H9 (cell line): Measurements from ENCODE around the gene NFE2L2. TPM values are rescaled to one million over a fixed set of nuclear protein-coding genes. Genes with fewer than 3 reads are reported as not detected.

ENCODE experiments used
- DNase-seq: peaks from one replicate; pipeline ENCODE4 v3.0.0-alpha.2; 2017
- H2AFZ ChIP-seq: one replicate; pipeline ENCODE4 v1.6.1; 2013; ENCODE audit warnings: mild to moderate bottlenecking, low read length, control low read depth, moderate library complexity
- H2AK5ac ChIP-seq: 2 replicates; pipeline ENCODE4 v1.6.1; 2013; ENCODE audit warnings: low read length, control low read depth, mixed read lengths; ENCODE audit not compliant: insufficient read length
- H2BK120ac ChIP-seq: one replicate; pipeline ENCODE4 v1.6.1; 2013; ENCODE audit warnings: low read depth, mild to moderate bottlenecking, low read length, control low read depth, inconsistent platforms; ENCODE audit not compliant: poor library complexity, severe bottlenecking
- H2BK12ac ChIP-seq: 2 replicates; pipeline ENCODE4 v1.6.1; 2013; ENCODE audit warnings: low read length, control low read depth, mixed read lengths, low read depth; ENCODE audit not compliant: insufficient read length
- H2BK15ac ChIP-seq: 2 replicates; pipeline ENCODE4 v1.6.1; 2013; ENCODE audit warnings: low read depth, low read length, control low read depth
- H2BK20ac ChIP-seq: one replicate; pipeline ENCODE4 v1.6.1; 2013; ENCODE audit warnings: low read depth, mild to moderate bottlenecking, low read length, control low read depth, inconsistent platforms; ENCODE audit not compliant: poor library complexity, severe bottlenecking
- H2BK5ac ChIP-seq: 2 replicates; pipeline ENCODE4 v1.6.1; 2013; ENCODE audit warnings: low read length, control low read depth, mixed read lengths; ENCODE audit not compliant: insufficient read length
- H3K14ac ChIP-seq: 2 replicates; pipeline ENCODE4 v1.6.1; 2013; ENCODE audit warnings: low read length, control low read depth; ENCODE audit not compliant: insufficient read depth
- H3K18ac ChIP-seq: 2 replicates; pipeline ENCODE4 v1.6.1; 2013; ENCODE audit warnings: low read depth, mild to moderate bottlenecking, mixed read lengths, low read length, control low read depth; ENCODE audit not compliant: insufficient read length
- H3K23ac ChIP-seq: 2 replicates; pipeline ENCODE4 v1.6.1; 2013; ENCODE audit warnings: low read length, control low read depth, mixed read lengths, low read depth; ENCODE audit not compliant: insufficient read length
- H3K23me2 ChIP-seq: 2 replicates; pipeline ENCODE4 v1.6.1; 2013; ENCODE audit warnings: low read depth, mild to moderate bottlenecking, mixed read lengths, low read length, control low read depth; ENCODE audit not compliant: insufficient read length, poor library complexity, severe bottlenecking
- H3K27ac ChIP-seq: 2 replicates; pipeline ENCODE4 v1.5.1; 2013; ENCODE audit warnings: low read length, control low read depth, mixed read lengths, low read depth; ENCODE audit not compliant: insufficient read length
- H3K27me3 ChIP-seq: 2 replicates; pipeline ENCODE4 v1.6.1; 2013; ENCODE audit warnings: low read length, control low read depth, inconsistent platforms; ENCODE audit not compliant: insufficient read depth
- H3K4ac ChIP-seq: 2 replicates; pipeline ENCODE4 v1.6.1; 2013; ENCODE audit warnings: low read depth, mild to moderate bottlenecking, control low read depth, inconsistent platforms, low read length, moderate library complexity
- H3K4me1 ChIP-seq: 2 replicates; pipeline ENCODE4 v1.6.1; 2013; ENCODE audit warnings: low read length, control low read depth, inconsistent platforms; ENCODE audit not compliant: insufficient read depth
- H3K4me2 ChIP-seq: 2 replicates; pipeline ENCODE4 v1.6.1; 2013; ENCODE audit warnings: low read length, control low read depth, mixed read lengths; ENCODE audit not compliant: insufficient read length, insufficient read depth
- H3K56ac ChIP-seq: 2 replicates; pipeline ENCODE4 v1.6.1; 2013; ENCODE audit warnings: low read depth, mild to moderate bottlenecking, mixed read lengths, low read length, control low read depth; ENCODE audit not compliant: insufficient read length
- H3K79me1 ChIP-seq: 2 replicates; pipeline ENCODE4 v1.6.1; 2013; ENCODE audit warnings: low read depth, mild to moderate bottlenecking, moderate library complexity, low read length, control low read depth, inconsistent platforms; ENCODE audit not compliant: insufficient read depth, poor library complexity, severe bottlenecking
- H3K79me2 ChIP-seq: 2 replicates; pipeline ENCODE4 v1.6.1; 2013; ENCODE audit warnings: low read length, control low read depth, inconsistent platforms; ENCODE audit not compliant: insufficient read depth
- H3K9ac ChIP-seq: 2 replicates; pipeline ENCODE4 v1.6.1; 2013; ENCODE audit warnings: low read length, control low read depth, mixed read lengths; ENCODE audit not compliant: insufficient read length; ENCODE audit errors: extremely low read depth
- H3K9me3 ChIP-seq: one replicate; pipeline ENCODE4 v1.6.1; 2013; ENCODE audit warnings: low read depth, low read length, inconsistent platforms; ENCODE audit not compliant: control insufficient read depth
- H3T11ph ChIP-seq: one replicate; pipeline ENCODE4 v1.6.1; 2013; ENCODE audit warnings: mild to moderate bottlenecking, low read length, control low read depth, inconsistent platforms
- H4K20me1 ChIP-seq: one replicate; pipeline ENCODE4 v1.6.1; 2013; ENCODE audit not compliant: control insufficient read depth, insufficient read length, insufficient read depth
- H4K5ac ChIP-seq: 2 replicates; pipeline ENCODE4 v1.6.1; 2013; ENCODE audit warnings: low read depth, mild to moderate bottlenecking, mixed read lengths, low read length, control low read depth; ENCODE audit not compliant: insufficient read length
- H4K8ac ChIP-seq: replicated peaks from 2 replicates; pipeline ENCODE4 v1.6.1; 2013; ENCODE audit warnings: low read length, control low read depth, mixed read lengths, low read depth; ENCODE audit not compliant: insufficient read length
- H4K91ac ChIP-seq: 2 replicates; pipeline ENCODE4 v1.6.1; 2013; ENCODE audit warnings: low read depth, mild to moderate bottlenecking, moderate library complexity, mixed read lengths, low read length, control low read depth; ENCODE audit not compliant: insufficient read length
- H3K27ac Mint-ChIP-seq, 3 experiments: 2 replicates in 2 of 3; 3 replicates in 1 of 3; pipeline ENCODE4 v1.8.0; 2020 to 2021; ENCODE audit warnings: mixed read lengths in 3 of 3, mild to moderate bottlenecking in 1 of 3, moderate library complexity in 1 of 3
- H3K27me3 Mint-ChIP-seq: 2 replicates; pipeline ENCODE4 v1.8.0; 2021; ENCODE audit warnings: low read depth, mild to moderate bottlenecking, moderate library complexity, mixed read lengths
- H3K36me3 Mint-ChIP-seq, 3 experiments: 2 replicates in 2 of 3; 3 replicates in 1 of 3; pipeline ENCODE4 v1.8.0; 2020 to 2021; ENCODE audit warnings: low read depth in 3 of 3, mixed read lengths in 3 of 3; ENCODE audit not compliant: insufficient read depth in 1 of 3
- H3K4me1 Mint-ChIP-seq, 2 experiments: 2 replicates each; pipeline ENCODE4 v1.8.0; 2020; ENCODE audit warnings: mixed read lengths in 2 of 2
- H3K4me3 Mint-ChIP-seq, 2 experiments: 2 replicates in 1 of 2; 3 replicates in 1 of 2; pipeline ENCODE4 v1.8.0; 2020 to 2021; ENCODE audit warnings: mild to moderate bottlenecking in 2 of 2, mixed read lengths in 2 of 2, moderate library complexity in 1 of 2
- H3K9me3 Mint-ChIP-seq, 2 experiments: 2 replicates in 1 of 2; 3 replicates in 1 of 2; pipeline ENCODE4 v1.8.0; 2020; ENCODE audit warnings: mild to moderate bottlenecking in 2 of 2, mixed read lengths in 2 of 2, moderate library complexity in 1 of 2
- CTCF ChIP-seq: fragments of 200-600 bp; sonication (generic); conservative IDR thresholded peaks from 3 replicates; pipeline ENCODE4 v1.8.0; 2021; ENCODE audit warnings: antibody characterized with exemption, mild to moderate bottlenecking
- WGBS: extraction: QIAGEN DNeasy Blood & Tissue Kit; methylation state at CpG from one replicate; pipeline ENCODE4 v1.1.7; 2013; ENCODE audit warnings: missing lambda C conversion rate, low lambda C conversion rate, mixed read lengths; ENCODE audit not compliant: insufficient read length; ENCODE audit errors: extremely low coverage; 5-methylcytosine and 5-hydroxymethylcytosine counted together
- total RNA-seq: library from RNA; stranded (reverse); gene quantifications from 2 replicates; pipeline ENCODE4 v1.2.1, GENCODE V29; 2021

The NFE2L2 gene
- total RNA-seq, 1 experiment from 2014 or later, result 42.5 TPM

DNA sequence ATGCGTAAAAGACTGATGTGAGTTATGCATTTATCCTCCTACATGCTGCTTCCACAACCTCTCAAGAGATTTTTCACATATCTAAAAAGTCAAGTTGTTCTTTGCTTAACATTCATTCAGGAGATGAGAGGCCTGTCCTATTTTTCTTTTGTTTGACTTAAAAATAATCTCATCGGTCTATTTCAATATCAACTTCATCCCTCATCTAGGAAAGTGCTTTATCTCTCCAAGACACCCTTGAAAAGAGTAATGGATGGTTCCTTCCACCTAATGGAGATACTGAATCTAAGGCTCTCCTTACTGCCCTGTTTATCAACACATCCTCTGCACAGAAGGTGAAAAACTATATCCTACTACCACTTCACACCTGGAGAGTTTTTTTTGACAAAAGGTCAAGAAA, 2.4 kb downstream of the NFE2L2 start:
- H3T11ph ChIP-seq, result no peak overlapping the region
- H3K27ac Mint-ChIP-seq, result no peak overlapping the region
- no peak overlapping the region for H2BK15ac ChIP-seq
- no peak overlapping the region for H3K9ac ChIP-seq
- H3K14ac ChIP-seq, result no peak overlapping the region
- H3K27me3 ChIP-seq, result no peaks in the 10 kb centered on the region
- H2AFZ ChIP-seq, result no peak overlapping the region
- no peak overlapping the region for H2BK20ac ChIP-seq
- no peak overlapping the region for H3K4ac ChIP-seq
- no peak overlapping the region for H3K23ac ChIP-seq
- H2BK12ac ChIP-seq, result no peak overlapping the region
- H3K56ac ChIP-seq, result no peak overlapping the region
- no peak overlapping the region for H4K5ac ChIP-seq
- no peak overlapping the region for H3K18ac ChIP-seq
- H3K9me3 ChIP-seq, result peaks cover 5% of the 10 kb centered on the region
- no peak for DNase-seq
- no peak overlapping the region for H2BK5ac ChIP-seq
- peaks cover 36% of the 10 kb centered on the region; the same call in 1 of the 2 replicates for H3K79me2 ChIP-seq
- H3K9me3 Mint-ChIP-seq, result peaks cover 19 to 22% of the 10 kb centered on the region in 2 experiments
- H4K91ac ChIP-seq, result no peak overlapping the region
- no peaks in the 10 kb centered on the region for H3K27me3 Mint-ChIP-seq
- no peak overlapping the region for H3K27ac ChIP-seq
- WGBS, result no CpG with 5 or more reads among the region's 2 CpGs
- peaks cover 3% of the 10 kb centered on the region; the same call in 1 of the 2 replicates for H3K4me1 ChIP-seq
- no peaks in the 10 kb centered on the region for H3K23me2 ChIP-seq
- no peak overlapping the region for H2BK120ac ChIP-seq
- no peak overlapping the region for H4K8ac ChIP-seq
- H3K4me1 Mint-ChIP-seq, result peaks cover 40 to 43% of the 10 kb centered on the region in 2 experiments
- H3K4me3 Mint-ChIP-seq, result peak overlapping the region; percentile 76 to 90
- no peak overlapping the region for H2AK5ac ChIP-seq
- TF ChIP-seq CTCF, result no peak
- H3K79me1 ChIP-seq, result no peaks in the 10 kb centered on the region
- no peaks in the 10 kb centered on the region for H4K20me1 ChIP-seq
- peaks cover 16 to 24% (median 21%) of the 10 kb centered on the region in 3 experiments for H3K36me3 Mint-ChIP-seq
- no peak overlapping the region for H3K4me2 ChIP-seq
